CD14-positive monocyte (primary cell): ENCODE data around the gene OSTC. TPM values are rescaled to one million over a fixed set of nuclear protein-coding genes. Genes with fewer than 3 reads are reported as not detected.

Experiments
- DNase-seq, 3 donors: peaks; one replicate each; pipeline ENCODE4 v3.0.0-alpha.2; 2011 to 2022
- H2AFZ ChIP-seq: 2 replicates; pipeline ENCODE4 v1.6.0; 2012; ENCODE audit warnings: mild to moderate bottlenecking, low read depth, low read length, inconsistent platforms; ENCODE audit not compliant: insufficient read depth, poor library complexity, severe bottlenecking
- H3K27ac ChIP-seq, 2 donors: 1 replicate in 1 of 2; 2 replicates in 1 of 2; pipeline ENCODE4 v1.5.1; 2012 to 2013; ENCODE audit warnings: low read length in 2 of 2, control low read depth in 1 of 2, inconsistent platforms in 1 of 2, low read depth in 1 of 2, mild to moderate bottlenecking in 1 of 2
- H3K27me3 ChIP-seq, 2 donors: one replicate each; pipeline versions ENCODE4 v1.6.0 to v1.6.1; 2011 to 2013; ENCODE audit warnings: low read length in 2 of 2; ENCODE audit not compliant: control insufficient read depth in 2 of 2, insufficient read depth in 2 of 2
- H3K36me3 ChIP-seq, 2 donors: replicated peaks in 1 of 2; 1 replicate in 1 of 2; 2 replicates in 1 of 2; pipeline versions ENCODE4 v1.5.1 to v1.6.1; 2012 to 2013; ENCODE audit warnings: low read length in 2 of 2, control low read depth in 1 of 2, inconsistent platforms in 1 of 2, mild to moderate bottlenecking in 1 of 2; ENCODE audit not compliant: insufficient read depth in 2 of 2, control insufficient read depth in 1 of 2
- H3K4me1 ChIP-seq, 2 donors: 1 replicate in 1 of 2; 2 replicates in 1 of 2; pipeline versions ENCODE4 v1.5.1 to v1.6.1; 2012 to 2013; ENCODE audit warnings: low read length in 2 of 2, control low read depth in 1 of 2, inconsistent platforms in 1 of 2, mild to moderate bottlenecking in 1 of 2, moderate library complexity in 1 of 2; ENCODE audit not compliant: insufficient read depth in 2 of 2, control insufficient read depth in 1 of 2
- H3K4me2 ChIP-seq: replicated peaks from 2 replicates; pipeline ENCODE3; 2012; ENCODE audit warnings: low read length, moderate library complexity, mild to moderate bottlenecking; ENCODE audit not compliant: poor library complexity, severe bottlenecking; ENCODE audit errors: extremely low read depth
- H3K4me3 ChIP-seq, 3 experiments: fragments of 200-600 bp in 1 of 3; sonication (generic) in 1 of 3; replicated peaks in 1 of 3; 1 replicate in 2 of 3; 2 replicates in 1 of 3; pipeline ENCODE4 v1.5.1; 2011 to 2013; ENCODE audit warnings: low read length in 3 of 3, mild to moderate bottlenecking in 3 of 3, control low read depth in 2 of 3, low read depth in 2 of 3, inconsistent platforms in 1 of 3, moderate library complexity in 1 of 3
- H3K79me2 ChIP-seq: 2 replicates; pipeline ENCODE4 v1.6.0; 2012; ENCODE audit warnings: mild to moderate bottlenecking, control low read depth, inconsistent platforms, low read length, moderate library complexity; ENCODE audit not compliant: insufficient read depth
- H3K9ac ChIP-seq: 2 replicates; pipeline ENCODE4 v1.6.0; 2017; ENCODE audit warnings: low read length, mild to moderate bottlenecking; ENCODE audit not compliant: insufficient read depth, poor library complexity, severe bottlenecking
- H3K9me3 ChIP-seq, 2 donors: replicated peaks in 1 of 2; 1 replicate in 1 of 2; 2 replicates in 1 of 2; pipeline versions ENCODE4 v1.5.1 to v1.6.1; 2012 to 2013; ENCODE audit warnings: low read length in 2 of 2, control low read depth in 1 of 2; ENCODE audit not compliant: control insufficient read depth in 1 of 2, insufficient read depth in 1 of 2
- H4K20me1 ChIP-seq: 2 replicates; pipeline ENCODE4 v1.6.0; 2012; ENCODE audit warnings: mild to moderate bottlenecking, low read length, control low read depth, moderate library complexity; ENCODE audit not compliant: insufficient read depth
- H3K27ac Mint-ChIP-seq, 7 donors: one replicate each; pipeline ENCODE4 v1.8.0; 2020; ENCODE audit warnings: mild to moderate bottlenecking in 7 of 7, mixed read lengths in 7 of 7, moderate library complexity in 6 of 7, inconsistent platforms in 2 of 7
- H3K27me3 Mint-ChIP-seq, 3 donors: one replicate each; pipeline ENCODE4 v1.8.0; 2021 to 2022; ENCODE audit warnings: low read depth in 3 of 3, mild to moderate bottlenecking in 3 of 3, mixed read lengths in 3 of 3, moderate library complexity in 3 of 3, inconsistent platforms in 1 of 3
- H3K36me3 Mint-ChIP-seq, 2 donors: one replicate each; pipeline ENCODE4 v1.8.0; 2020; ENCODE audit warnings: mixed read lengths in 2 of 2, inconsistent platforms in 1 of 2, mild to moderate bottlenecking in 1 of 2
- H3K4me1 Mint-ChIP-seq: one replicate; pipeline ENCODE4 v1.8.0; 2020; ENCODE audit warnings: mild to moderate bottlenecking, mixed read lengths
- H3K4me3 Mint-ChIP-seq, 2 donors: one replicate each; pipeline ENCODE4 v1.8.0; 2020; ENCODE audit warnings: mild to moderate bottlenecking in 2 of 2, mixed read lengths in 2 of 2, moderate library complexity in 1 of 2
- H3K9me3 Mint-ChIP-seq, 7 donors: one replicate each; pipeline ENCODE4 v1.8.0; 2020 to 2022; ENCODE audit warnings: mixed read lengths in 7 of 7, mild to moderate bottlenecking in 6 of 7, moderate library complexity in 6 of 7, inconsistent platforms in 2 of 7
- WGBS: methylation state at CpG from one replicate; pipeline ENCODE4 v1.1.5; 2013; ENCODE audit warnings: missing lambda C conversion rate; ENCODE audit not compliant: insufficient coverage; 5-methylcytosine and 5-hydroxymethylcytosine counted together
- intact Hi-C, 2 donors: fragments of 100-400 bp; cut with micrococcal nuclease; formaldehyde crosslinking; loops; one replicate each; pipeline versions ENCODE4 v1.15.0 to v1.15.1; 2023
- polyA minus RNA-seq: library from RNA; depleted of rRNA, polyadenylated mRNA; stranded (reverse); fragments of >200 nt; gene quantifications from 2 replicates; pipeline ENCODE4 v1.2.3, GENCODE V29; 2012
- polyA plus RNA-seq, 3 donors: library from polyadenylated mRNA; depleted of rRNA in 1 of 3; unstranded in 2 of 3; stranded (reverse) in 1 of 3; fragments of 300-500 nt in 2 of 3; fragments of >200 nt in 1 of 3; fragmentation: Illumina TruSeq in 2 of 3; gene quantifications; 1 replicate in 2 of 3; 2 replicates in 1 of 3; pipeline ENCODE4 v1.2.3, GENCODE V29; 2012 to 2021
- total RNA-seq, 12 experiments: library from RNA in 1 of 12; stranded (reverse) in 1 of 12; fragments of 120-200 nt in 1 of 12; gene quantifications; one replicate each; pipeline ENCODE4 v1.2.4 and lab custom pipeline; 2013 to 2026; ENCODE audit warnings: mixed read lengths in 6 of 12, inconsistent platforms in 1 of 12
- TF ChIP-seq, protein P1 (sequence below): fragments of 200-600 bp; IDR thresholded peaks from one replicate; pipeline ENCODE4 v1.8.0; 2022; ENCODE audit warnings: antibody characterized with exemption, mild to moderate bottlenecking

OSTC gene
- total RNA-seq (2013): 97.4 TPM
- polyA plus RNA-seq: 100 to 1,000 TPM in 2 of 3 donors, 10 to 100 TPM in 1; 68.5 to 156 (median 149) TPM
- polyA minus RNA-seq: 25.6 and 26.4 TPM in 2 replicates
- 18.9 to 58.2 (median 39.8) reads per million in 11 experiments for total RNA-seq (lab: John Stamatoyannopoulos, UW)

DNA sequence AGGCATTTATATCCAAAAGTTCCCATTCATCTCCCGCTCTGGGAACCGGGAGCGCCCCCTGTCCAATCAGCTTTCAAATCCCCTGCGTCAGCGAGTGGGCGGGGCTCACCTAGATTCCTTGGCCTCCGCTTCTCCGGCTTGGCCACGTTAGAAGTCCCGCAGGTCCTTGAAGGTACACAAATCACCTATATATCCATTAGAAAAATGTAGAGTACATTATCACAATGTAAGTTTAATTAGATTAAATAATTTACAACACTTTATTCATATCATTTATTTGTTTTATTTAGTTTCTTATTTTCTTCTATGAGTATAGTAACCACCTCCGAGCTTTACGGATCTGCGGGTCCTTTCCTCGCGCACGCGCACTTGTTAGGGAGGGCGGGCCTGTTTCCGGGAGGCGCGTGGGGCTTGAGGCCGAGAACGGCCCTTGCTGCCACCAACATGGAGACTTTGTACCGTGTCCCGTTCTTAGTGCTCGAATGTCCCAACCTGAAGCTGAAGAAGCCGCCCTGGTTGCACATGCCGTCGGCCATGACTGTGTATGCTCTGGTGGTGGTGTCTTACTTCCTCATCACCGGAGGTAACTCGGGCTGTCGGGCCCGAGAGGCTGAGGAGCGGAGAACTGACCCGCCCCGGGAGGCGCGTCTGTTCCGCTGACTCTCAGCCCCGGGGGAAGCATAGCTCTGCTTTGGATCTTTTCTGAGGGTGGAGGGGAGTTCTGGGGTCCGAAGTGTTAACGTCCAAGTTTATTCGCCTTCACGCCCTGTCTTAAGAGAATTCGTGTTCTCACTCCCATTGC, at the start of gene OSTC:
Gene OSTC (plus strand): TSS at position 388 of the 802 bp plus-strand sequence. CDS start 57 bp downstream, at position 445.
- intact Hi-C loops: loop anchor here (2.0 kb wide), 1 partner anchor 30 kb away; the partner anchor contains the start of gene RPL34 (in 2 of the 2)
- WGBS: 0% methylated on average over 19 of the region's 45 CpGs

GRCh38 chr4:108601106-108601505, 49.3 kb upstream of the OSTC start:
- DNase-seq: no peak
- Mint-ChIP-seq H3K4me1 (peaks cover 4% of the 10 kb centered on the region), H3K4me3 (no peak overlapping the region), H3K9me3 (peaks cover 0 to 5% (median 1%) of the 10 kb centered on the region in 7 donors), H3K27me3 (peaks cover 0 to 3% (median 0%) of the 10 kb centered on the region in 3 donors), H3K27ac (no peak overlapping the region), H3K36me3 (peaks cover 0 to under 1% of the 10 kb centered on the region in 2 donors)
- intact Hi-C loops: no loop called here
- no peak overlapping the region for H2AFZ ChIP-seq
- no peak overlapping the region for H3K27ac ChIP-seq
- no peaks in the 10 kb centered on the region for H3K9me3 ChIP-seq
- 94% methylated on average over 2 of the region's 3 CpGs for WGBS
- no peaks in the 10 kb centered on the region for H3K27me3 ChIP-seq
- H3K9ac ChIP-seq: no peak overlapping the region
- no peaks in the 10 kb centered on the region for H3K4me1 ChIP-seq
- no peaks in the 10 kb centered on the region for H3K79me2 ChIP-seq
- no peaks in the 10 kb centered on the region for H4K20me1 ChIP-seq
- TF ChIP-seq, protein P1, sequence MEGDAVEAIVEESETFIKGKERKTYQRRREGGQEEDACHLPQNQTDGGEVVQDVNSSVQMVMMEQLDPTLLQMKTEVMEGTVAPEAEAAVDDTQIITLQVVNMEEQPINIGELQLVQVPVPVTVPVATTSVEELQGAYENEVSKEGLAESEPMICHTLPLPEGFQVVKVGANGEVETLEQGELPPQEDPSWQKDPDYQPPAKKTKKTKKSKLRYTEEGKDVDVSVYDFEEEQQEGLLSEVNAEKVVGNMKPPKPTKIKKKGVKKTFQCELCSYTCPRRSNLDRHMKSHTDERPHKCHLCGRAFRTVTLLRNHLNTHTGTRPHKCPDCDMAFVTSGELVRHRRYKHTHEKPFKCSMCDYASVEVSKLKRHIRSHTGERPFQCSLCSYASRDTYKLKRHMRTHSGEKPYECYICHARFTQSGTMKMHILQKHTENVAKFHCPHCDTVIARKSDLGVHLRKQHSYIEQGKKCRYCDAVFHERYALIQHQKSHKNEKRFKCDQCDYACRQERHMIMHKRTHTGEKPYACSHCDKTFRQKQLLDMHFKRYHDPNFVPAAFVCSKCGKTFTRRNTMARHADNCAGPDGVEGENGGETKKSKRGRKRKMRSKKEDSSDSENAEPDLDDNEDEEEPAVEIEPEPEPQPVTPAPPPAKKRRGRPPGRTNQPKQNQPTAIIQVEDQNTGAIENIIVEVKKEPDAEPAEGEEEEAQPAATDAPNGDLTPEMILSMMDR: no peak
- H3K4me3 ChIP-seq: no peak overlapping the region
- H3K4me2 ChIP-seq: no peak overlapping the region
- no peaks in the 10 kb centered on the region for H3K36me3 ChIP-seq

More for the DNA sequence above, at the start of gene OSTC:
- Histone ChIP-seq H4K20me1 (peaks cover 6% of the 10 kb centered on the region), H3K9me3 (no peaks in the 10 kb centered on the region), H3K4me2 (peak within 1 kb of the TSS; percentile 96), H3K79me2 (peaks cover 46% of the 10 kb centered on the region), H3K9ac (peak within 1 kb of the TSS; percentile 91), H3K27me3 (no peaks in the 10 kb centered on the region), H2AFZ (peak within 1 kb of the TSS; percentile 94), H3K4me1 (peaks cover 16 to 18% of the 10 kb centered on the region in 2 donors), H3K36me3 (peaks cover 0 to 13% of the 10 kb centered on the region in 2 donors), H3K4me3 (peak within 1 kb of the TSS; percentile 57 to 97 (median 84)), H3K27ac (peak within 1 kb of the TSS; percentile 84 to 94)
- TF ChIP-seq, protein P1: no peak
- Mint-ChIP-seq H3K9me3 (no peaks in the 10 kb centered on the region), H3K36me3 (peaks cover 4 to 7% of the 10 kb centered on the region in 2 donors), H3K4me1 (peaks cover 26% of the 10 kb centered on the region), H3K4me3 (peak within 1 kb of the TSS; percentile 96 to 98), H3K27ac (peak within 1 kb of the TSS; percentile 93 to 98 (median 98)), H3K27me3 (no peaks in the 10 kb centered on the region)
- DNase-seq: peak; percentile 91 to 94 (median 94)
